Gastrocnemius medialis (tissue), 4 donors: ENCODE data around the gene TRIO. TPM values are rescaled to one million over a fixed set of nuclear protein-coding genes. Genes with fewer than 3 reads are reported as not detected.

Source experiments
- ATAC-seq, 2 donors: fragments of 150-250 bp; one replicate each; pipeline ENCODE4 v1.9.1; 2016
- DNase-seq, 2 donors: peaks; one replicate each; pipeline ENCODE4 v3.0.0-alpha.2; 2019
- H3K27ac ChIP-seq, 4 donors: fragments of 200-600 bp; sonication (generic); 1 replicate in 1 of 4; 2 replicates in 3 of 4; pipeline ENCODE4 v1.5.1; 2016 to 2018; ENCODE audit warnings: mild to moderate bottlenecking in 2 of 4, moderate library complexity in 1 of 4
- H3K27me3 ChIP-seq, 3 donors: fragments of 200-600 bp; sonication (generic) in 2 of 3; 1 replicate in 1 of 3; 2 replicates in 2 of 3; pipeline versions ENCODE4 v1.5.1 to v1.6.0; 2016 to 2019; ENCODE audit warnings: mild to moderate bottlenecking in 1 of 3, moderate library complexity in 1 of 3
- H3K36me3 ChIP-seq, 2 donors: fragments of 200-600 bp; sonication (generic) in 1 of 2; one replicate each; pipeline ENCODE4 v1.5.1; 2017 to 2018
- H3K4me1 ChIP-seq, 2 donors: fragments of 200-600 bp; sonication (generic) in 1 of 2; one replicate each; pipeline ENCODE4 v1.5.1; 2016 to 2017; ENCODE audit warnings: mild to moderate bottlenecking in 2 of 2
- H3K4me3 ChIP-seq, 4 donors: fragments of 200-600 bp; sonication (generic) in 3 of 4; 1 replicate in 1 of 4; 2 replicates in 3 of 4; pipeline ENCODE4 v1.5.1; 2016 to 2019; ENCODE audit warnings: mild to moderate bottlenecking in 2 of 4
- H3K9me3 ChIP-seq, 3 donors: fragments of 200-600 bp; sonication (generic) in 2 of 3; 1 replicate in 1 of 3; 2 replicates in 2 of 3; pipeline ENCODE4 v1.5.1; 2016 to 2019
- POLR2A ChIP-seq, 2 donors: fragments of 450-650 bp; IDR thresholded peaks; one replicate each; pipeline ENCODE4 v1.6.1; 2017; ENCODE audit warnings: antibody characterized with exemption in 2 of 2, mild to moderate bottlenecking in 2 of 2, moderate library complexity in 2 of 2
- in situ Hi-C, 4 donors: fragments of 200-750 bp; cut with MboI; loops; one replicate each; pipeline versions ENCODE4 v1.15.0 to v1.8.0; 2017; ENCODE audit warnings: low sequenced_read_pairs in 4 of 4
- intact Hi-C: fragments of 100-400 bp; cut with DNase I; formaldehyde crosslinking; loops from one replicate; pipeline ENCODE4 v1.15.1; 2023; ENCODE audit warnings: low total_unique reads
- total RNA-seq, 4 donors: library from RNA; depleted of rRNA; stranded (reverse); fragments of >200 nt; gene quantifications; one replicate each; pipeline versions ENCODE4 v1.1.0 to v1.2.3, GENCODE V29; 2016
- TF ChIP-seq, protein P1 (sequence below), 5 experiments: fragments of 450-650 bp in 3 of 5; fragments of 200-600 bp in 2 of 5; sonication (generic) in 2 of 5; IDR thresholded peaks in 4 of 5; conservative IDR thresholded peaks in 1 of 5; 1 replicate in 4 of 5; 2 replicates in 1 of 5; pipeline ENCODE4 v1.5.1; 2016 to 2019; ENCODE audit warnings: antibody characterized with exemption in 5 of 5, mild to moderate bottlenecking in 3 of 5, moderate library complexity in 3 of 5

TRIO gene
- total RNA-seq, 4 donors from 2014 or later: 31.5 to 57.5 (median 50.4) TPM

DNA sequence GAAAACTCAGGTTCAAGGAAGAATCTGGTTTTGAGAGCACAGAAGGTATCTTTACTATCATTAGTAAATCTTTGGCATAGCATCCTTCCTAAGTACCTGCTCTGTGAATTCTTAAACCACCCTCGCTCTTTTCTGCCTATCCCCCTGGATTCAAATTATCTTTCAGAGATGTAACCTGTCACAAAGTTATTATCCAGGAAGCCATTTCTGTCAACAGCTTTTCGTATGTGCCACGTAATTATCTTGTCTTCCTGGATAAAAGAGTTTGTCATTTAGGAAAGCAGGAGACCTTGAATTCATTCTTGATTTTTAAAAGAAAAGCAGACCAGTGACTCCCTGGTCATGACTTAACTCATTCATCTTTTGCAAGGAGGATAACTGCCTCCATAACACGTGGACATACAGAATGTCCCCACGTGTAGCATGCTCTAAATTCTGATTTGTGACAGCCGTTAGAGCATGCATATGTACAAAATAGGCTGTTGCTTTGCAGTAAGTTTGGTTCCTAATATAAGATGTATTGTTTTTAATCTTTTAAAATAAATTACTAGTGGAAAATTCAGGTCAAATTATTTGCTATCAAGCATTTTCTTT lies 189.0 kb downstream of the TRIO start:
- ATAC-seq (no peak), DNase-seq (no peak)
- Histone ChIP-seq H3K36me3 (peaks cover 0 to 7% of the 10 kb centered on the region in 2 donors), H3K4me1 (peaks cover 9 to 13% of the 10 kb centered on the region in 2 donors), H3K9me3 (no peaks in the 10 kb centered on the region), H3K27ac (no peak overlapping the region), H3K4me3 (no peak overlapping the region), H3K27me3 (no peaks in the 10 kb centered on the region)
- intact Hi-C loops (no loop called here), in situ Hi-C loops (no loop called here)
- TF ChIP-seq, protein P1, sequence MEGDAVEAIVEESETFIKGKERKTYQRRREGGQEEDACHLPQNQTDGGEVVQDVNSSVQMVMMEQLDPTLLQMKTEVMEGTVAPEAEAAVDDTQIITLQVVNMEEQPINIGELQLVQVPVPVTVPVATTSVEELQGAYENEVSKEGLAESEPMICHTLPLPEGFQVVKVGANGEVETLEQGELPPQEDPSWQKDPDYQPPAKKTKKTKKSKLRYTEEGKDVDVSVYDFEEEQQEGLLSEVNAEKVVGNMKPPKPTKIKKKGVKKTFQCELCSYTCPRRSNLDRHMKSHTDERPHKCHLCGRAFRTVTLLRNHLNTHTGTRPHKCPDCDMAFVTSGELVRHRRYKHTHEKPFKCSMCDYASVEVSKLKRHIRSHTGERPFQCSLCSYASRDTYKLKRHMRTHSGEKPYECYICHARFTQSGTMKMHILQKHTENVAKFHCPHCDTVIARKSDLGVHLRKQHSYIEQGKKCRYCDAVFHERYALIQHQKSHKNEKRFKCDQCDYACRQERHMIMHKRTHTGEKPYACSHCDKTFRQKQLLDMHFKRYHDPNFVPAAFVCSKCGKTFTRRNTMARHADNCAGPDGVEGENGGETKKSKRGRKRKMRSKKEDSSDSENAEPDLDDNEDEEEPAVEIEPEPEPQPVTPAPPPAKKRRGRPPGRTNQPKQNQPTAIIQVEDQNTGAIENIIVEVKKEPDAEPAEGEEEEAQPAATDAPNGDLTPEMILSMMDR (IDR thresholded peaks at IDR 0.05 in 4 of 5, conservative IDR thresholded peaks at IDR 0.05 in 1 of 5): no peak
- no peak for TF ChIP-seq POLR2A (IDR thresholded peaks at IDR 0.05)

DNA sequence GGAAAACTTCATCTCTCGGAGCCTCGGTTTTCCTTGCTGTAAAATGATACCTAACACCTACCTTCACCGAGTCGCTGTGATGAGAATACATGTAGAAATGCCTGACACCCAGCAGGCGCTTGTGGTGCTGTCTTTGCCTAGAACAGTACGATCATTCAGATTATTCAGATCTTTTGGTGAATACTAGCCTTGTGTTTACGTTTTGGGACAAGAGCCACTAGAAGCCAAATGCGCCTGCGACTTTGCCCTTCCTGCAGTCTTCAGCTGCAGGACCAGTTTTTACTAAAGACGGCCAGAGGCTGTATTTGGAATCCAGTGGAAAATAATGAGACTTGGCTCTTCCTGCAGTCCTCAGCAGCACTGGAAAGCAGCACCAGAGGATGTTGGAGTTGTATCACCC lies 189.6 kb downstream of the TRIO start:
- TF ChIP-seq, protein P1 (IDR thresholded peaks at IDR 0.05 in 4 of 5, conservative IDR thresholded peaks at IDR 0.05 in 1 of 5): no peak
- no peak for TF ChIP-seq POLR2A (IDR thresholded peaks at IDR 0.05)
- no peak for ATAC-seq
- Histone ChIP-seq H3K4me1 (peaks cover 9 to 13% of the 10 kb centered on the region in 2 donors), H3K9me3 (no peaks in the 10 kb centered on the region), H3K36me3 (peaks cover 0 to 13% of the 10 kb centered on the region in 2 donors), H3K27ac (no peak overlapping the region), H3K27me3 (no peaks in the 10 kb centered on the region), H3K4me3 (no peak overlapping the region)
- in situ Hi-C loops (no loop called here), intact Hi-C loops (no loop called here)
- no peak for DNase-seq

GRCh38 chr5:14337593-14337992 lies 194.5 kb downstream of the TRIO start:
- Histone ChIP-seq H3K27me3 (no peaks in the 10 kb centered on the region), H3K27ac (no peak overlapping the region), H3K4me1 (peaks cover 9 to 13% of the 10 kb centered on the region in 2 donors), H3K9me3 (no peaks in the 10 kb centered on the region), H3K4me3 (no peak overlapping the region), H3K36me3 (peaks cover 0 to 30% of the 10 kb centered on the region in 2 donors)
- ATAC-seq (no peak), DNase-seq (no peak)
- intact Hi-C loops: no loop called here
- no peak for TF ChIP-seq POLR2A (IDR thresholded peaks at IDR 0.05)
- TF ChIP-seq, protein P1 (IDR thresholded peaks at IDR 0.05 in 4 of 5, conservative IDR thresholded peaks at IDR 0.05 in 1 of 5): no peak
- in situ Hi-C loops: no loop called here

- no peaks in the 10 kb centered on the region for H3K27me3 ChIP-seq
- intact Hi-C loops: no loop called here
- no peak overlapping the region for H3K27ac ChIP-seq
- ATAC-seq (no peak), DNase-seq (no peak)
- no peaks in the 10 kb centered on the region for H3K9me3 ChIP-seq
- in situ Hi-C loops: no loop called here
- TF ChIP-seq, protein P1 (IDR thresholded peaks at IDR 0.05 in 4 of 5, conservative IDR thresholded peaks at IDR 0.05 in 1 of 5): no peak
- TF ChIP-seq POLR2A (IDR thresholded peaks at IDR 0.05): no peak
- H3K36me3 ChIP-seq: peaks cover 0 to 30% of the 10 kb centered on the region in 2 donors
- H3K4me1 ChIP-seq: peaks cover 5 to 6% of the 10 kb centered on the region in 2 donors
- H3K4me3 ChIP-seq: no peak overlapping the region
Measured at GRCh38 chr5:14339468-14339867, 196.3 kb downstream of the TRIO start.
